ENCODE results near the gene KMT2B.

KMT2B gene

DNA sequence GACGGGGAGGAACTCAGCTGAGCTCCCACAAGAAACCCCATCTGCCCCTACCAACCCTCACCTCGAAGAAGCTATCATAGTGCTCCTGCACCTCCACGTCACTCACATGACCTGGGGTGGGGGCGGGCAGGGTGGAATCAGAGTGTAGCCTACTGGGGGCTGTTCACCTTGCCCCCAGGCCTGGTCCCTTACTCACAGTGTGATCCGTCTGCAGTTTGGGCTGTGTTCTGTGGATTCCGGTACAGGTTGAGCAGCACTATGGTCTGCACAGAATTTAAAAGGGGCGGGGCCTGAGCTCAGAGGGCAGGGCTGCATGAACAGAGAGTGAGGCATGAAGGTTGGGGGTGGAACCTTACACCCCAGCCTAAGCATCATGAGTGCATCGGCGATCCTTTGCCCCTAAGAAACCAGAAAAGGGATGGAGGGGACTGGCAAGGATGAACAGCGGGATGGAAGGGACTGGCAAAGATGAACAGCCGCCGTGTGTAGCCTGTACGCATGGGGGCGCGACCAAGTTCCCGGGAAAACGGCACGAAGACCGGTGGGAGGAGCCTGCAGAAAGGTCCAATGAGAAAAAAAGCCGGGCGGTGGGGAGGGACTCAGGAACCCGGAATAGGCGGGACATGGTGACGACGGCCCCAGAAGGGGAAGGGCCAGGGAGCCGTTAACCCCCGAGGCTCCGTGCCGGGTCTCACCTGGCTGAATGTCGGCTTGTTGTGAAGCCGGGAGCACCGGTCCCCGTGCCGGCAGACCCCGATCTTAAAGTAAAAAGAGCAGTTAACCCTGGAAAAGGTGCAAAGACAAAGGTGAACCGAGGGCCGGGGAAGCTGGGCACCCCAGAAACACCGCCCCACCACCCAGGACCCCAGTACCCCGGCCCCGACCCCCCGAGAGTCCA is 26.9 kb downstream of the KMT2B start:
- DNase-seq = peak; percentile 88 to 91

DNA sequence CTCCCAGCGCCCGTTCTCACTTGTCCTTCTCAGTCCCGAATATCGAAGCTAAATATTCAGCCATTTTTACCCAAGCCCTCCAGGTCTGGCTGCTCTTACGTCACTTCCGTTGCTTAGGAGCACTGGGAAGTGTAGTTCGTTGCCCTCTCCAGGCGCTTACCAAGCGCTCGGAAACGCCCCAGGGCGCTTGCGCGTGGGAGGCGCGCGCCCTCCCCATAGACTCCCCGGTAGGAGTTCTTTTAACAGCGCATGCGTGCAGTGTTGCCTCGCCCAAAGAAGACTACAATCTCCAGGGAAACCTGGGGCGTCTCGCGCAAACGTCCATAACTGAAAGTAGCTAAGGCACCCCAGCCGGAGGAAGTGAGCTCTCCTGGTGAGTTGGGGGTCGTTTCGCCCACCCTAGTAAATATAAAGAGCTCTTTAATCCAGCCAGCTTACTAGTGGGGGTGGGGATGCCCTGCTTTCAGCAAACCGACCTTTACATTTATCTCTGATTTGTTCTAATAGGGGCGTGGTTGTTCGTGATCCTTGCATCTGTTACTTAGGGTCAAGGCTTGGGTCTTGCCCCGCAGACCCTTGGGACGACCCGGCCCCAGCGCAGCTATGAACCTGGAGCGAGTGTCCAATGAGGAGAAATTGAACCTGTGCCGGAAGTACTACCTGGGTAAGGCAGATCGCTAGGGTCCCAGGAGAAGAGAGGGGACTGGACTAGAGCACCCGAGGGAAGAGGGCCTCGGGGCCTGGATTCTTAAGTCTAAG is 27.7 kb downstream of the KMT2B start, which contains the start of the genes PSENEN and U2AF1L4:
Gene PSENEN (plus strand): TSS at position 324 of the 759 bp plus-strand sequence. CDS start 280 bp downstream, at position 604.
Gene U2AF1L4 (minus strand): TSS at position 91 of the 759 bp plus-strand sequence. CDS start 27 bp downstream, at position 64.
- peak; percentile 88 to 99 for DNase-seq

DNA sequence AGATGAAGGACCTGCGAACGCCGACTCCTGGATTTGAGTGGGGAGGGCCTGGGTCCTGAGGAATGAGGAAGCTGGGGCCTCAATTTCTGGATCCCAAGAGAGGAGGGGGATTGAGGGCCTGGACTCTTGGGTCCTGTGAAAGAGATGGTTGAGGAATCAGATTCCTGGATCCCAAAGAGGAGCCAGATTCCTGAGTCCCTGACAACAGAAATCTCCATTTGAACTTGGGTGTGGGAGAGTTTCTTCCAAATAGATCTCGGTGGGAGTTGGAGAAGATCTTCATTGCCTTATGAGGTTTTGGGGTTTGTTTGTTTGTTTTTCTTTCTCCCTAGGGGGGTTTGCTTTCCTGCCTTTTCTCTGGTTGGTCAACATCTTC is 28.3 kb downstream of the KMT2B start:
- no peak for DNase-seq

DNA sequence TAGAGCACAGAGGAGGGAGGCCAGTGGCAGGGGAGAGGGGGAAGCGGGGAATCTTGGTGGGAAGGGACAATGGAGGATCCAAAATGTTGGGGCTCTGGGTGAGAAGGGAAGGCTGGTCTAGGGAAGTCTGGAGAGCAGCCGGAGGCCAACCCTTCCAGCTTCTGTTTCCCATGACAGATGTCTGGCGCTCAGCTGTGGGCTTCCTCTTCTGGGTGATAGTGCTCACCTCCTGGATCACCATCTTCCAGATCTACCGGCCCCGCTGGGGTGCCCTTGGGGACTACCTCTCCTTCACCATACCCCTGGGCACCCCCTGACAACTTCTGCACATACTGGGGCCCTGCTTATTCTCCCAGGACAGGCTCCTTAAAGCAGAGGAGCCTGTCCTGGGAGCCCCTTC is 28.7 kb downstream of the KMT2B start:
- DNase-seq = no peak

DNA sequence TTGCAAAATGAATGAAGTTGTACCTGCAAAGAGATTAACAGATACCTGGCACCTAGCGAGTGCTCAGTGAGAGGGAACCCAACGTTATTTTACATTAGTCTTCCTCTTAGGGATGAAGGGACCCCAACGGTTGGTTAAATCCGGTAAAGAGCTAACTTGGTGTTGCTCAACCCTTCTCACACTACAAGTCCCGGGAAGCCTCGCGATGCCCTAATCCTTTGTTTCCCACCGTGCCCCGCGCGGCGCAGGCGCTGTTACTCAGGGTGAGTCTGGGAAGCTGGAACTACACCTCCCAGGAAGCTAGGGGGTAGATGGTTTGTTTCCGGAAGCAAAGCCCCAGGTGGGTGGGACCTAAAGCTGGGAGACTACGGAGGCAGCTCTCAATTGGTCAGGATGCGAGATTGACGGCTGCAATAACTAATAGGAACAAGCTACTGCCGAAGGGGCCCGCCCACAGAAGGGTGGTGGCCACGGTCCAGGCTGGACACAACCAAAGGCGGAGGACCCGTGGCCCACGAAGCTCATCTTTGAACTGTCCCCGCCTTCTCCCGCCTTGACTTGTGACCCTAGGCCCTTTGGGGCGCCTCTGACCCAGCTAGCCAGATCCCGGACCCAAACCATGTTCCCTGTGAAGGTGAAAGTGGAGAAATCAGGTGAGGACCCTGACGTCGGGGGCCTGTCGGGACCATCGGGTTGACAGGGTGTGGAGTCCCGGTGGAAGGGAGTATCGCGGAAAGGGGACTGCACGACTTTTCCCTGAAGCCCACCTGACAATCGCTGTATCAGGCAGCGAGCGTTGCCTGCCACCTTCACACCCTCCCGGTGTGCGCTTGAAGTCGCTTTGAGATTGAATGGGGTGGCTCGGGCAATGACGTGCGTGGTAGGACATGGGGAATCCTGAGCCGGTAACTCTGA is 30.6 kb downstream of the KMT2B start, which contains the start of gene LIN37:
Gene LIN37 (plus strand): TSS at position 471 of the 915 bp plus-strand sequence. CDS start 149 bp downstream, at position 620.
- peak; percentile 86 to 99 for DNase-seq

DNA sequence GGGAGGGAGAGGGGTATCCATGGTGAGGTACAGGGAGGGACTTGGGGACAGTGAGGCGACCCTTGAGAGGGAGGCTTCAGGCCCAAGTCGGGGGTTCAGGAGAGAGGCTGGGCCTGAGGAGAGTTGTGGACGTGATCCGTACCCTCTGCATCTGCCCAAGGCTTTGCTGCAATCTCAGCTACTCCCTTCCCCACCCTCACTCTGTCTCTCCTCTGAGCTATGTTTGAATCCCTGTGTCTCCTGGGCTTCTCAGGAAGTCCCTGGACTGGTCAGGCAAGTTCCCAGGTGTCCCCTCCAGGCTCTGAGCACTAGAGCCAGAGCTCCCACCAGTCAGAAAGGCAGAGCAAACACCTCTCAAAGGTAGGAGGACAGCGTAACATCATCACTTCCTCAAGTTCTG is 32.4 kb downstream of the KMT2B start:
- no peak for DNase-seq

DNA sequence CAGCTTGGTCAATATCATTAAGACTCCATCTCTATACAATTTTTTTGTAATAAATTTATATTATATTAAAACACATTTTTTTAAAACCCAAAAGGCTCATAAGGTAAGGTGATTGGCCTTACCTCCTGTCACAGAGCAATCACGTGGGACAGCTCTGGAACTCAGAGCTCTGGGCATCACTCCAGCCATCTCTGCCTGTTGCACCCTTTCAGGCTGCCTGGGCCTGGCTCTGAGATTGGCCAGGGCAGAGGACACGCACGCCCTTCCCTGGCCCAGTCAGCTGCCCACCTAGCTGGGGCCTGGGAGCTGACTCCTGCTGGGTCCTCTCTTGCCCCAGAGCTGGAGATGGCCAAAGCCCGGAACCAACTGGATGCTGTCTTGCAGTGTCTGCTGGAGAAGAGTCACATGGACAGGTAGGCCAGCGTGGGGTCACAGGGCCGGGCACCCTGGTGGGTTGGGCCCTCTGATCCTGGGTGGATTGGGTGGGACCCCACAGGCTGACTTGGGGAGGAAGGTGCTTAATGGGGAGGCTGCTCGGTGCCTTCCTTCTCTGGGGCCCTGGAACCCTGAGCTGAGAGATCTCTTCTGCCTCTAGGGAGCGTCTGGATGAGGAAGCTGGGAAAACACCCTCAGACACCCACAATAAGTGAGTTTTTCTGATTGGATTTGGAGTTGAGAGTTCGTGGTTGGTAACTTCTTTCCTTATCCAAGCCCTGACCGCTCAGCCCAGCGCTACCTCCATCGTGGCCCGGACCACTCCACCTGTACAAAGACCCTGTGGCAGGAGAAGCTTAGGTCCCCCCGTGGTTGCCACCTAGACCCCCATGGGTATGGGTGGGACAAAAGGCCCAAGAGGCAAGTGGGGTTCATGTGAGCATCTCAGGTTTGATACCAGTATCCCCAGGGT is 34.3 kb downstream of the KMT2B start:
- no peak for DNase-seq

DNA sequence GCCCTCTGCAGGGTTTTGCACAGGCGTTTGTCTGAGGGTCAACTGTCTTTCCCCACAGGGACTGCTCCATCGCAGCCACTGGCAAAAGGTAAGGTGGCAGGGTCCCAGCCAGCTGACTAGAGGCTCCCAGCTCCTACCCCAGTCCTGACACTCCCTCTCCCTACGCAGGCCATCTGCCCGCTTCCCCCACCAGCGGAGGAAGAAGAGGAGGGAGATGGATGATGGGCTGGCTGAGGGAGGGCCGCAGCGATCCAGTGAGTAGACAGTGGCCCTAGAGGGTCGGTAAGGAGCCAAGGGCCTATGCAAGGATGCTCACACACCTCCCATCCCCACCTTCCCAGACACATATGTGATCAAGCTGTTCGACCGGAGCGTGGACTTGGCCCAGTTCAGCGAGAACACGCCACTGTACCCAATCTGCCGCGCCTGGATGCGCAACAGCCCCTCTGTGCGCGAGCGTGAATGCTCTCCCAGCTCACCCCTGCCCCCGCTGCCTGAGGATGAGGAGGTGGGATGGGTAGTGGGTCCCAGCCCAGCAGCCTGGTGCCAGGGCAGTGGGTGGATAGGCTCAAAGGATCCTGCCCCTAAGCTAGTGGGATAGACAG is 35.0 kb downstream of the KMT2B start:
- DNase-seq = no peak

DNA sequence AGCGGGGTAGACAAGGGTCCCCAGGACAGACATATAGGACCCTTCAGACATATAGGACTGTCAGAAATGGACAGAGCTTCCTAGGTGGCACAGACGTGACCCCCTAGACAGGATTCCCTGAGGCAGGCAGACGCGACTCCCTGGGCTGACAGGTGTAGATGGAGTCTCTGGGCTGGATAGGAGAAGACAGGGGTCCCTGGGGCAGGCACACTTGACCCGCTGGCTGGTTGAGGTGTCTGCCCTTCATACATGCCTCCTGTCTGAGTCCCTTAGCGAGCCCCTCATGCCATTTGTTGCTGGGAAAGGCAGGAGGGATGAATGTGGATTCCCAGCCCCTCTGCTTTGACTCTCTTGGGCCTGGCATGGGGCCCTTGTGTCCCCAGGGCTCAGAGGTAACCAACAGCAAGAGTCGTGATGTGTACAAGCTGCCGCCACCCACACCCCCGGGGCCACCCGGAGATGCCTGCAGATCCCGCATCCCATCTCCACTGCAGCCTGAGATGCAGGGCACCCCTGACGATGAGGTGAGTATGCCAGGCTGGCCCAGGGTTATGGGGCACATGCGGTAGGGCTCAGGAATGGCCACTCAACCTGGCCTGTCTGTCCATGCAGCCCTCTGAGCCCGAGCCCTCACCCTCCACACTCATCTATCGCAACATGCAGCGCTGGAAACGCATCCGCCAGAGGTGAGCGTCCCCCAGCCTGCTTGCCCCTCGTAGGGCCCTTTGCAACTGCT is 36.0 kb downstream of the KMT2B start:
- no peak for DNase-seq

DNA sequence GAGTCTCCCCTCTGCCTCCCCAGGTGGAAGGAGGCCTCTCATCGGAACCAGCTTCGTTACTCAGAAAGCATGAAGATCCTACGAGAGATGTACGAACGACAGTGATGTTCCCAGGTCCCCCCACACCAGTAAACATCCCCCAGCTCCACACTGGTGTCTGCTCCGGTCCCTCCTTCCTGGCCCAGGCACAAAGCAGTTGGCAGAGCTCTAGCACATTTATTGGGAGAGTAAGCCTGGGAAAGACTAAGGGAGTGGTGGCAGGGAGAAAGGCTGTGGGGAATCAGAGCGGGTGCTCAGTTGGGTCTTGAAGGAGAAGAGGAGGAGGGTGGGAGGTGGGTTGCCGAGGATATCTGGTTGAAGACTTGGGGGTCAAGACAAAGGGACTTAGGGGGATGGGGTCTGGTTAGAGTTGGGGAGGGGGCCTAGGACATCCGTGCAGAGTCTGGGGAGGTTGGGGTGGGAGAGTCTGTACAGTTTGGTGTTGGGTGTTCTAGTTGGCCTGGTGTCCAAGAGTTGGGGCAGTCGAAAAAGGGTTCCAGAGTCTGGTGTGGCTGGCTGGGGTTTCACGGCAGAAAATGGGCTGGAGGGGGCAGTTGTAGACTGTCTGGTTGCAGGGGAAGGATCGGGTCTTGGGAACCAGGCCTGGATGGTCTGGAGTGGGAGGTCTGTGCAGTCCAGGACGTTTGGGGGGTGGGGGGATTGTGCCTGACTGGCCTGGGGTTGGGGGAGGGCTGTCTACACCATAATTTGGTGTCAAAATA is 36.7 kb downstream of the KMT2B start:
- no peak for DNase-seq

DNA sequence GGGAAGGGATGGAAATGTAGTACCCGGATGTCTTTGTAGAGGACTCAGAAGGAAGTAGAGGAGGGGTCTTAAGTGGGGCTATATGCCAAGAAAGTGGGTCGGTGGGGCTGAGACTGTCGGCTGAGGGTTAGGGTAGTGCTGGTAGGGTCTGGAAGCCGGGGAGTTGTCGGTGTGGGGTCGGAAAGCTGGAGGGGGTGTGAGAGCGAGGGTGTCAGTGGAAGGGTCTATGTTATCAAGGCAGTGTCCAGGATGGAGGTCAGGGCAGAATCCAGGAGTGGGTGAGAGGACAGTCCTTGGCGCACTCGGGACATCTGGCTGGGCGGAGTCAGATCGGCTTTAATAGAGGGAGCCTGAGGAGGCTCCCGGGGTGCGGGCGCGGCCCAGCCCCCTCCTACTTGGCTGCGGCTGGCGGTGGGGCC is 37.3 kb downstream of the KMT2B start:
- no peak for DNase-seq

DNA sequence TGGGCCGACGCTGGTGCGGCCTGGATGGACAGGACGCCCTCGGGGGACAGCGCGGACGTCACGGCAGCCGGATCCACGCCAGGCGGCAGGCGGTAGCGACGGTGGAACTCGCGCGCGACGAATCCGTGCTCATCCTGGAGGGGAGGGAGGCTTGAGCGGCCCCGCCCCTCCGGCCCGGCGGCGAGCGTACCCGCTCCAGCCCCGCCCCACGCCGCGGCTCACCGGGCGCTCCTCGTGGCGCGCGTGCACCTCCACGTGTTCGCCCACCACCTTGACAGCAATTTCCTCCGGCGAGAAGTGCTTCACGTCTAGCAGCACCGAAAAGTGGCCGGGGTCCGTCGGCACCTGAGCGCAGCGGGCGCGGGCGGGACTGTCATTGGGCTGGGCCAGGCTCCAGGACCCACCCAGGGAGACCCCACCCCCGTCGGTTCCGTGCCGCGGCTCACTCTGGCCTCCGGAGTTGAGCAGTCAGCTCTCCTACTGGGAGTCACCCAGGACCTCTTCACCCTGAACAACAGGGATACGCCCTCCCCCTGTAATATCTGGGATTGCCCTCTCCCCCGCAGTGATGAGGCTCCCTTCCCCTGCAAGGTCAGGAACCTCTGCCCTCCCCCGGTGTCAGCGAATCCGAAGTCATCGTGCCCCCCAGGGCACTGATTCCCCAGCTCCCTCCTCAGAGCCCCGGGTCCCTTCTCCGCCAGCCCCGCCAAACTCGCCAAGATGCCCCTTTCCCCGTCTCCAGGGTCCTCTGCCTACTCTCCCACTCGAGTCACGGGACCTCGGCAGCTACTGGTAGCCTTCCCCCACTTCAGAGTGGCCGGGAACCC is 38.0 kb downstream of the KMT2B start:
- no peak for DNase-seq

DNA sequence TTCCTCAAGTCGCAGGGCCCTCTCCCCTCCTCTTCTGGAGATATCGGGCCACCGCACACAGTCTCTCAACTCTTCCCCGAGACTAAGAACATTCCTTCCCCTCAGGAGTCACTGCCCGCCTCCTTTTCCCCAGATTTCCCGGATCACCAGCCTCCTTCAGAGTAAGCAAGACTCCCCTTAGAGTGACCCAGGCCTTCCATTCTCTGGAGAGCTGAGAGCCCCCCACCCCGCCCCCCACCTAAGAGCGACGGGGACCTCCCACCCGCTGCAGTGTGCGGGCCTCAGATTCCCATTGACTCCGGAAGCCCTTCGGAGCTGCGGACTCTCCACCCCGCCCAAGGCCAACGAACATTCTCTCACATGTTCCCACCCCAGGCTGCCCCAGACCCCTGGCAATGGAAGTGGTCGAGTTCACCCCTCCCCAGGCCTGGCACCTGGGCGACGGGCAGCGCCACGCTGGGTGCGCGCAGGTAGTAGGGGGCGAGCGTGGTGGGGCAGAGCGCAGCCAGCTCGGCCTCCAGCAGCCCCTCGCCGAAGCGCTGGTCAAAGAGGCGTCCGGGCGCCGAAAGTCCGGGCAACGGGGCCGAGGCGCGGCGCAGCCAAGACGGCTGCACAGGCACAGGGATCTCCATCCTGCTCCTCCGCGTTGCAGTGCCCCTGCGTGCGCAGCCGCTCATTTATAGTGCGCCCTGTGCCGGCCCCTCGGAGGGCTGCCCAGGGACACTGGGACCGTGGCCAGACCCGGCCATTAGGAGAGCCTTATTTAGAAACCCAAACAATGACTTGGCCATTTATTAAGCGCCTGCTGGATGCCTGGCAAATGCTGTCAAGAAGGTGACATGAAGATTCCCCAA is 38.8 kb downstream of the KMT2B start, which contains the start of gene HSPB6:
Gene HSPB6 (minus strand): TSS at position 653 of the 854 bp plus-strand sequence. CDS start 21 bp downstream, at position 632.
- DNase-seq = no peak

DNA sequence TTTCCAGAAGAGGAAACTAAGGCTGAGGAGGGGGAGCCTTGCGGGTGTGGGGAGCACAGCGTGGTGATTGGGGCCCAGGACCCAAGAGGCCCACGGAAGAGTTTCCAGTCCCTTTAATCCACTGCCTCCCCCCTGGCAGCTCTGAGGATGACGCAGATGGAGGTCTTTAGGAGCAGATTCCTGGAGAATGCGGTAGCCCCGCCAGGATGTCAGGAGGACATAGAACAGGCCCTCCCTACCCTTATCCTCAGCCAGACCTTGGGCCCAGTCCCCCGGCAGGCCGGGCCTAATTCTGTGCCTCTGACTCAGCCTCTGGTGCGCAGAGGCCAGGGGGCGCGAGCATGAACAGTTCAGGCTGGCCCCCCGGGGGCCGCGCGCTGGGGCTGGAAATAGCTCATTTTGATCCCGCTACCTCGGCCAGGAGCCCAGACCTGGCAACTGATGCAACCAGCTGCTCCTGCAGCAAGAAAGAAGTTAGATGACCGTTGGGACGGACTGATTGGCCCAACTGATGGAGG is 39.5 kb downstream of the KMT2B start:
- no peak for DNase-seq

DNA sequence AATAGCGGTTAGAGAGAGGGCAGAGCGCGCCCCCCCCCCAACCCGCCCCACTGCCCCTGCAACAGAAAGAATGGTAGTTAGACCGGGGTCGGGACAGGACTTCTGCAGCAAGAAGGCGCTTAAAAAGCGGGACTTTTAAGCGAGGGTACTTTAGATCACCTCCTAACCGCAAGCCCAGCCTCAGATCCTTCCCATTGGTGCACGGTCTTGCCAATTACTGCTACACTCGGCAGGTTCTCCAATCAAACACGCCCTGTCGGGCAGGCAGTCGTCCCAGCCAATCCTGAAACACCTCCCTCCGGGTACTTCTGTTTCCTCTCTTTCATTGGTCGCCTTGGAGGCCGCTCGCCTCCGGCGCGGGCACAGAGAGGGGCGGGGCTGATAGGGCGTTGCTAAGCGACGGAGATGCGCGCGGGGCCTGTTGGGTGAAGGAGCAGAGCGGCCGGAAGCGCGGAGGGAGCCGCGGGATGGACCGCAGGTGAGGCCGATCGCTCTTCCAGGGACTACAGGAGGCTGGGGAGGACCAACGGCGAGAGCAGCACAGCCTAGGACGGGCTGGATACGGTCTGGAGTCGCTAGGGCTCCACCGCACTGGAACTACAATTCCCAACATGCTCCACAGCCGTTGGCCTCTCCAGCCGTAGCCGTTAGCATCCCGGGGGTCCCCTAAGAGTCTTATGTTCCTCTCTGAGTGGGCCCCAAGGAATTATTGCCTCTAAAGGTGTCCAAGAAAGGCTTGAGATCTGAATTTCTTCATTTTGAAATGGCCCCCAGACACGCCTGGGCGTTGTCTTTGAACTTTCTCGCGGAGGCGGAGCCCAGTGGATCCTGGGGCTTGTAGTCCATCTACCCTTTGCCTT is 40.2 kb downstream of the KMT2B start, which contains the start of gene PROSER3:
Gene PROSER3 (plus strand): TSS at position 428 of the 860 bp plus-strand sequence. CDS start 40 bp downstream, at position 468.
- DNase-seq = peak; percentile 82 to 99

DNA sequence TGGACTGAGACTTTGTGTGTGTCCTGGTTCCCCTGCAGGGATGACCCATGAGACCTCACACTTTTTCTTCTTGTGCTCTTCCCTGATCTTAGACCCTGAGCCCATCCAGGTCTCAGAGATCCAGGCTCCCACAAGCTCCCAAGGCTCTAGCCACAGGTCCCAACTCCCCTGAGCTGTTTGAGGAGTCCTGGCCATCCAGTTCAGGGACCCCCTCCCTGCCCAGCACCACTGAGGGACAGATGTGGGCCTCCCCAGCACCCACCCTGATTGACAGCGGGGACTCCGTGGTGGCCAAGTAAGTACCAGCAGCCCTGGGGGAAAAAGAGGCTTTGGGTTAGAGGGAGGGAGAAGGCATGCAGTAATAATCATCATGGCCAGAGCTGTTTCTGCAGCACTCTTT is 41.9 kb downstream of the KMT2B start:
- no peak for DNase-seq

Data from bone marrow (tissue), 2 donors.